Left ventricle myocardium inferior (tissue), 1 donor: Measurements from ENCODE around the gene GRIA1. TPM values are rescaled to one million over a fixed set of nuclear protein-coding genes. Genes with fewer than 3 reads are reported as not detected.

Source experiments
- DNase-seq: peaks from one replicate; pipeline ENCODE4 v3.0.0-alpha.2; 2020
- H3K27ac ChIP-seq: fragments of 200-600 bp; replicated peaks from 2 replicates; pipeline ENCODE4 v1.8.0; 2021
- H3K27me3 ChIP-seq: fragments of 200-600 bp; 2 replicates; pipeline ENCODE4 v1.8.0; 2021; ENCODE audit warnings: low read depth
- H3K36me3 ChIP-seq: fragments of 200-600 bp; 2 replicates; pipeline ENCODE4 v1.8.0; 2021
- H3K4me1 ChIP-seq: fragments of 200-600 bp; 2 replicates; pipeline ENCODE4 v1.8.0; 2021
- H3K4me3 ChIP-seq: fragments of 200-600 bp; 2 replicates; pipeline ENCODE4 v1.8.0; 2021; ENCODE audit warnings: mild to moderate bottlenecking, moderate library complexity
- H3K9me3 ChIP-seq: fragments of 200-600 bp; replicated peaks from 2 replicates; pipeline ENCODE4 v1.8.0; 2021
- intact Hi-C: fragments of 100-400 bp; cut with micrococcal nuclease; formaldehyde crosslinking; loops from one replicate; pipeline ENCODE4 v1.11.0; 2022
- total RNA-seq: library from RNA; stranded (reverse); fragmentation: NEBNext Ultra II Directional; extraction: Animal tissue kit (Norgen Biotek cat#: 25700); gene quantifications from one replicate; pipeline ENCODE4 v1.2.1, GENCODE V29; 2021
- TF ChIP-seq, protein P1 (sequence below): fragments of 200-600 bp; IDR thresholded peaks from 2 replicates; pipeline ENCODE4 v1.8.0; 2021; ENCODE audit warnings: antibody characterized with exemption, mild to moderate bottlenecking, borderline replicate concordance
- donor health status: DM: no; HTN: yes; CAD: no; lungs with severe emphysema.

The GRIA1 gene
- total RNA-seq, 1 donor from 2014 or later, result 0.14 TPM

DNA sequence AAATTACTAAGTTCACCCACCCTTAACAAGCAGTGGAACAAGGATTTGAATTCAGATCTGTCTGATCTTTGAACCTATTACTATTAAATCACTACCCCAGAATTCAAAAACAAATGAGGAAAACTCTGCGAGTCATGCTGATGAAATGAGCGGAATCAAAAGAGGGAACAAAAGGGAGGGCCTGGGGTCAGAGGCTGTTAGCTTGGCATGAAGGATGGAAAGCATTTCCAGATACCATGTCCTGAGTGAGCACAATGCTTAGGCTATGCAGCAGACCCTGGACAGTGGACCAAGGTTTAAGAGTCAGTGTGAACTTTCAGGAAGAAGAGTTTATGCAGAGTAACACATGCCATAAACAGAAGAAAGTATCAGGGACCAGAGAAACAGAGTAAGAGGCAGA lies 30.5 kb downstream of the GRIA1 start:
- no peak for DNase-seq
- TF ChIP-seq, protein P1, sequence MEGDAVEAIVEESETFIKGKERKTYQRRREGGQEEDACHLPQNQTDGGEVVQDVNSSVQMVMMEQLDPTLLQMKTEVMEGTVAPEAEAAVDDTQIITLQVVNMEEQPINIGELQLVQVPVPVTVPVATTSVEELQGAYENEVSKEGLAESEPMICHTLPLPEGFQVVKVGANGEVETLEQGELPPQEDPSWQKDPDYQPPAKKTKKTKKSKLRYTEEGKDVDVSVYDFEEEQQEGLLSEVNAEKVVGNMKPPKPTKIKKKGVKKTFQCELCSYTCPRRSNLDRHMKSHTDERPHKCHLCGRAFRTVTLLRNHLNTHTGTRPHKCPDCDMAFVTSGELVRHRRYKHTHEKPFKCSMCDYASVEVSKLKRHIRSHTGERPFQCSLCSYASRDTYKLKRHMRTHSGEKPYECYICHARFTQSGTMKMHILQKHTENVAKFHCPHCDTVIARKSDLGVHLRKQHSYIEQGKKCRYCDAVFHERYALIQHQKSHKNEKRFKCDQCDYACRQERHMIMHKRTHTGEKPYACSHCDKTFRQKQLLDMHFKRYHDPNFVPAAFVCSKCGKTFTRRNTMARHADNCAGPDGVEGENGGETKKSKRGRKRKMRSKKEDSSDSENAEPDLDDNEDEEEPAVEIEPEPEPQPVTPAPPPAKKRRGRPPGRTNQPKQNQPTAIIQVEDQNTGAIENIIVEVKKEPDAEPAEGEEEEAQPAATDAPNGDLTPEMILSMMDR, result no peak
- no peaks in the 10 kb centered on the region for H3K36me3 ChIP-seq

DNA sequence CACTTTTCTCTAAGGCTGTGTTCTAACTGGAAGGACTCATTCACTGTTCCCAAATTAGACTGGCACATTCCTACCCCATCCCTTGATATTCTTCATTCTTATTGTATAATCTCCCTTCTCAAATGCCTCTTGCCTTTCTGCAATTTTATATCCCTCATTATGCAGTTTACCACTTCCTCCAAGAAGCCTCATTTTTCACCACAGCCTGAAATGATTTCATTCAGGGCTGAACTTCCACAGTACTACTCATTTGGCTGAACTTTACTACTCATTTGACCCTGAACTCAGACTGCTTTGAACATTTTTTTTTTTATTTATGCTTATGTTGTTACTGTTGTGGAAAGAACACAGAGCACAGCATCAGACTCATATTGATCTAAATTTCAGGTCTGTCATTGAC lies 32.7 kb downstream of the GRIA1 start:
- TF ChIP-seq, protein P1, result no peak

More for the DNA sequence above, 30.5 kb downstream of the GRIA1 start:
- no peaks in the 10 kb centered on the region for H3K27me3 ChIP-seq
- intact Hi-C loops, result no loop called here
- no peaks in the 10 kb centered on the region for H3K9me3 ChIP-seq
- H3K4me1 ChIP-seq, result peaks cover 14% of the 10 kb centered on the region
- H3K4me3 ChIP-seq, result no peak overlapping the region
- no peak overlapping the region for H3K27ac ChIP-seq

DNA sequence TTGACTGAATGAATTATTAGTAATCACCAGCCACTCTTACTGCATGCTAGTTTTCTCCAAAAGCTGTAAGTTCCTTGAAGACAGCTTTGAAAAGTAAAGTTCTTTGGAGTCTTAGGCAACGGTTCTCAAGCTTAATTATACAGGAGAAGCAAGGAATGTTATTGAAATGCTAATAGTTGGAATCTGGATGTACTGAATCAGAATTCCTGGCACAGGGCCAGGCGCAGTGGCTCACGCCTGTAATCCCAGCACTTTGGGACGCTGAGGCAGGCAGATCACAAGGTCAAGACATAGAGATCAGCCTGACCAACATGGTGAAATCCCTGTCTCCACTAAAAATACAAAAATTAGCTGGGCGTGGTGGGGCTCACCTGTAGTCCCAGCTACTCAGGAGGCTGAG lies 33.4 kb downstream of the GRIA1 start:
- TF ChIP-seq, protein P1, result no peak
- Histone ChIP-seq H3K27me3 (no peaks in the 10 kb centered on the region), H3K4me3 (no peak overlapping the region), H3K36me3 (no peaks in the 10 kb centered on the region), H3K27ac (peak overlapping the region; percentile 10), H3K4me1 (peaks cover 14% of the 10 kb centered on the region), H3K9me3 (no peaks in the 10 kb centered on the region)
- intact Hi-C loops, result no loop called here
- peak; percentile 21 for DNase-seq

More for the DNA sequence above, 32.7 kb downstream of the GRIA1 start:
- Histone ChIP-seq H3K27me3 (no peaks in the 10 kb centered on the region), H3K27ac (peak overlapping the region; percentile 10), H3K4me3 (no peak overlapping the region), H3K9me3 (no peaks in the 10 kb centered on the region), H3K36me3 (no peaks in the 10 kb centered on the region), H3K4me1 (peaks cover 14% of the 10 kb centered on the region)
- no peak for DNase-seq
- intact Hi-C loops, result no loop called here

DNA sequence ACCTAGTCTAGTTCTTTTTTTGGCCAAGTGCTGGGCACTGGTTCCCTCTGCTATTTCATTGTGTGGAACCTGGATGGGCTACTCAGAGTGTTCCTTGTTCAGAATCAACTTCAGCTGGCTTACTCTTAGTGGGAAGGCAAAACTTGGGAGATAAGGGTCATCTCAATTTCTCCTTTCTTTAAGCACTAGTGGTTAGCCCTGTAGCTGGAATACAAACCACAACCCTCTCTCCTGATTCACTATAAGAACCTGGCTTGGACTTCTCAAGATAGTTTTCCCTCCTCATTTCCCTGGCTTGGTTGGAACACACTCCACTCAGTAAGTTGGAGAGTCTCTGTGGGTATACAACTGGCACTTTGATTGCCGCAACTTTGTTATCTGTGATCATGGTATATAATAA lies 35.1 kb downstream of the GRIA1 start:
- Histone ChIP-seq H3K27me3 (no peaks in the 10 kb centered on the region), H3K4me1 (peaks cover 16% of the 10 kb centered on the region), H3K36me3 (no peaks in the 10 kb centered on the region), H3K27ac (no peak overlapping the region), H3K4me3 (no peak overlapping the region), H3K9me3 (no peaks in the 10 kb centered on the region)
- no peak for DNase-seq
- TF ChIP-seq, protein P1, result no peak
- intact Hi-C loops, result no loop called here

DNA sequence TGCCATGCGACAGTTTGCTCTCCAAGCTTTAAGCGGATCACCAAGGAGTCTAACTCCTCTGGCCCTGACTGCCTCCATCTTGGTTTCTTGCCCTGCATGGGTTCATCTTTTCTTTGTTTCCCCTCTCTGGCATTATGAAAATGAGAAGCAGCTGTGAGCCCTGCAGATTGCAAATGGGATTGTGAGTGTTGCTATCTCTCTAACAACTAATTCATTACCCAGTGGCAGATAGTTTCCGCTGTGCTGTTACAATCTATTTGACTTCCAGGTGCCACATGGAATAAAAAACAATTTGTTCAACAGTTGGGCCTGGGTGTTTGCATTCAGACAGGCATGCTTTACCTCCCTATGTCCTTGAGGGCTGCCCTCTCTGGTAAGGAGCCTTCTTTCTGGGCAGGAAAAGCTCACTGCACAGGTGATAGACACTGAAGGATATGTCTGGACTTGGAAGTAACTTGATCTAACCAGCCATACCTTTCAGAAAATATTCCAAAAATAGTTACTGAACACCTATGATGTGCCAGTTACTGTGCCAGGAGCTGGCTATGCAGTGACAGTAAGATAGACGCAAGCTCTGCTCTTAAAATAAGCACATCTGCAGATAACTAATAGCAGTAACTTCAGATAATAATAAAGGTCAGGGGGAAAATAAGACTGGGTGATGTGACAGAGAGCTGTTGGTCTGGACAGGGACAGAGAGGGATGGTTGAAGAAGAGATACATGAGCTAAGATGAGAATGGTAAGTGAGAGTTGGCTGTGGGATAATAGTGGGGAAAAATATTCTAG lies 40.1 kb downstream of the GRIA1 start:
- Histone ChIP-seq H3K27ac (no peak overlapping the region), H3K9me3 (no peaks in the 10 kb centered on the region), H3K4me3 (no peak overlapping the region), H3K4me1 (peaks cover 8% of the 10 kb centered on the region), H3K27me3 (no peaks in the 10 kb centered on the region), H3K36me3 (no peaks in the 10 kb centered on the region)
- DNase-seq, result no peak
- intact Hi-C loops, result no loop called here
- TF ChIP-seq, protein P1, result no peak
